Heart right ventricle (tissue), 16 donors: ENCODE results near the gene SGCD. TPM values are rescaled to one million over a fixed set of nuclear protein-coding genes. Genes with fewer than 3 reads are reported as not detected.

Source experiments
- ATAC-seq, 8 donors: fragments of 200-7000 bp; cut with Tn5 transposase; one replicate each; pipeline ENCODE4 v1.9.1; 2020; ENCODE audit warnings: mild to moderate bottlenecking in 8 of 8, moderate library complexity in 8 of 8, moderate number of reproducible peaks in 1 of 8
- DNase-seq, 2 donors: peaks; one replicate each; pipeline ENCODE4 v3.0.0-alpha.2; 2020
- H3K27ac ChIP-seq, 10 donors: fragments of 200-600 bp; sonication (generic) in 2 of 10; one replicate each; pipeline versions ENCODE4 v1.5.0 to v1.8.0; 2020 to 2022; ENCODE audit warnings: mild to moderate bottlenecking in 3 of 10
- H3K27me3 ChIP-seq, 7 donors: fragments of 200-600 bp; one replicate each; pipeline ENCODE4 v1.8.0; 2021 to 2022; ENCODE audit warnings: mild to moderate bottlenecking in 2 of 7
- H3K36me3 ChIP-seq, 9 donors: fragments of 200-600 bp; sonication (generic) in 1 of 9; one replicate each; pipeline versions ENCODE4 v1.5.0 to v1.8.0; 2020 to 2022; ENCODE audit warnings: mild to moderate bottlenecking in 2 of 9
- H3K4me1 ChIP-seq, 9 donors: fragments of 200-600 bp; sonication (generic) in 1 of 9; one replicate each; pipeline versions ENCODE4 v1.5.0 to v1.8.0; 2020 to 2022; ENCODE audit warnings: mild to moderate bottlenecking in 4 of 9
- H3K4me3 ChIP-seq, 10 donors: fragments of 200-600 bp; sonication (generic) in 2 of 10; one replicate each; pipeline versions ENCODE4 v1.5.0 to v1.8.0; 2020 to 2022; ENCODE audit warnings: mild to moderate bottlenecking in 7 of 10, moderate library complexity in 2 of 10
- H3K9me3 ChIP-seq, 11 donors: fragments of 200-600 bp in 10 of 11; sonication (generic) in 2 of 11; one replicate each; pipeline versions ENCODE4 v1.5.0 to v1.8.0; 2013 to 2022; ENCODE audit warnings: mild to moderate bottlenecking in 2 of 11, control low read depth in 1 of 11, moderate library complexity in 1 of 11
- WGBS, 2 donors: extraction: QIAGEN DNeasy Blood & Tissue Kit; methylation state at CpG; one replicate each; pipeline ENCODE4 v1.1.7; 2013; ENCODE audit warnings: inconsistent platforms in 1 of 2; 5-methylcytosine and 5-hydroxymethylcytosine counted together
- intact Hi-C, 10 donors: fragments of 100-400 bp; cut with DNase I; formaldehyde crosslinking; loops; one replicate each; pipeline versions ENCODE4 v1.11.1 to v1.14.2; 2022
- polyA plus RNA-seq, 2 donors: library from polyadenylated mRNA; stranded (reverse); fragments of 200-250 nt; gene quantifications; one replicate each; pipeline ENCODE4 v1.2.3, GENCODE V29; 2013
- total RNA-seq, 10 donors: library from RNA; stranded (reverse); fragmentation: NEBNext Ultra II Directional in 3 of 10; extraction: Animal tissue kit (Norgen Biotek cat#: 25700) in 3 of 10; gene quantifications; one replicate each; pipeline versions ENCODE4 v1.2.1 to v1.2.4, GENCODE V29; 2021 to 2023
- TF ChIP-seq, protein P1 (sequence below), 9 donors: fragments of 200-600 bp; sonication (generic) in 2 of 9; IDR thresholded peaks; one replicate each; pipeline versions ENCODE4 v1.5.0 to v1.8.0; 2021 to 2022; ENCODE audit warnings: antibody characterized with exemption in 9 of 9, mild to moderate bottlenecking in 5 of 9, moderate library complexity in 1 of 9
- donor health status: Arrhythmogenic right ventricular cardiomyopathy.
- donor health status: ischemic (EF 13 %, LVEDD 7.1; RV severe dilation, severe dysfunction).
- donor health status: healthy with polysubstance abuse.
- donor health status: DM: no; HTN: yes; CAD: no.
- donor health status: DM: no; HTN: no; CAD: no.
- donor health status: ischemic (EF 25% LVEDD 6.9; RV normal size, moderate dysfunction).
- donor health status: ischemic (EF 25% LVEDD 5.7; RV mildly dilated, moderate dysfunction).
- donor health status: healthy.
- donor health status: DM: yes; HTN: yes; CAD: no.
- donor health status: Ischemic cardiomyopathy.
- donor health status: ischemic (EF 35%, LVEDD 5.7; RV mildly dilated, moderate dysfunction).
- donor health status: nonischemic (EF 11% LVEDD 7.7; RV severe dilation, severe dysfunction).
- donor health status: DM: yes; HTN: yes; CAD: no.
- donor health status: PGD.
- donor health status: ischemic (EF 29% LVEDD 5.4; RV normal size, mild dysfunction).
- donor health status: nonischemic (EF 23%, LVEDD 6.1; RV moderate dilation, normal function).

The SGCD gene
- total and polyA plus RNA-seq, 12 donors, result 12.0 to 153 (median 99.6) TPM

DNA sequence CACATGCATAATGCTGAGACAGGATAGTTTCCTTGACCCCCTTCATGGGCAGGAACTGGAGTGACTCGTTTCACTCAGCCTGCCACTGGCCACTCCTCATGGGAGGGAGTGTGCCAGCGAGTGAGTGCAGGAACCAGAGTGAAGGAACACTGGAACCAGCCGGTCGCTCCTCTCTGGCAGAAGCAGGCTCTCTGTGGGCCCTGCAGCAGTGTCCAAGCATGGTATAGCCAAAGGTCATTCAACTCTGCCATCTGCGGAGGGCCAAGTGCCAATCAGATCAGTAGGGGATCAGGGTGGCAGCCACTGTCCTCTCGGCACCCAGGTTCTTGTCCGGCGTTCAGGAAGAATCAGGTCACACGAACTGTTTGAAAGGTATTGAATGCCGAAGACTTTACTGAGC is 353.9 kb downstream of the SGCD start:
- TF ChIP-seq, protein P1, sequence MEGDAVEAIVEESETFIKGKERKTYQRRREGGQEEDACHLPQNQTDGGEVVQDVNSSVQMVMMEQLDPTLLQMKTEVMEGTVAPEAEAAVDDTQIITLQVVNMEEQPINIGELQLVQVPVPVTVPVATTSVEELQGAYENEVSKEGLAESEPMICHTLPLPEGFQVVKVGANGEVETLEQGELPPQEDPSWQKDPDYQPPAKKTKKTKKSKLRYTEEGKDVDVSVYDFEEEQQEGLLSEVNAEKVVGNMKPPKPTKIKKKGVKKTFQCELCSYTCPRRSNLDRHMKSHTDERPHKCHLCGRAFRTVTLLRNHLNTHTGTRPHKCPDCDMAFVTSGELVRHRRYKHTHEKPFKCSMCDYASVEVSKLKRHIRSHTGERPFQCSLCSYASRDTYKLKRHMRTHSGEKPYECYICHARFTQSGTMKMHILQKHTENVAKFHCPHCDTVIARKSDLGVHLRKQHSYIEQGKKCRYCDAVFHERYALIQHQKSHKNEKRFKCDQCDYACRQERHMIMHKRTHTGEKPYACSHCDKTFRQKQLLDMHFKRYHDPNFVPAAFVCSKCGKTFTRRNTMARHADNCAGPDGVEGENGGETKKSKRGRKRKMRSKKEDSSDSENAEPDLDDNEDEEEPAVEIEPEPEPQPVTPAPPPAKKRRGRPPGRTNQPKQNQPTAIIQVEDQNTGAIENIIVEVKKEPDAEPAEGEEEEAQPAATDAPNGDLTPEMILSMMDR (IDR thresholded peaks at IDR 0.05), result no peak
- 72 to 73% methylated on average over 10 of the region's 10 CpGs for WGBS, 2 donors
- Histone ChIP-seq H3K4me1 (peaks cover 0 to 50% (median 15%) of the 10 kb centered on the region in 9 donors), H3K9me3 (no peaks in the 10 kb centered on the region), H3K36me3 (no peaks in the 10 kb centered on the region), H3K27ac (peak overlapping the region in 4 of 10 donors; percentile 7 to 52 (median 26)), H3K4me3 (no peak overlapping the region), H3K27me3 (no peaks in the 10 kb centered on the region)
- DNase-seq (peak in 1 of 2 donors; percentile 21), ATAC-seq (peak in 4 of 8 donors; percentile 15 to 57 (median 36))
- intact Hi-C loops, result loop anchor here in 1 of 10 donors (10.0 kb wide), 1 partner anchor 86 kb away; no protein-coding TSS in a partner anchor

DNA sequence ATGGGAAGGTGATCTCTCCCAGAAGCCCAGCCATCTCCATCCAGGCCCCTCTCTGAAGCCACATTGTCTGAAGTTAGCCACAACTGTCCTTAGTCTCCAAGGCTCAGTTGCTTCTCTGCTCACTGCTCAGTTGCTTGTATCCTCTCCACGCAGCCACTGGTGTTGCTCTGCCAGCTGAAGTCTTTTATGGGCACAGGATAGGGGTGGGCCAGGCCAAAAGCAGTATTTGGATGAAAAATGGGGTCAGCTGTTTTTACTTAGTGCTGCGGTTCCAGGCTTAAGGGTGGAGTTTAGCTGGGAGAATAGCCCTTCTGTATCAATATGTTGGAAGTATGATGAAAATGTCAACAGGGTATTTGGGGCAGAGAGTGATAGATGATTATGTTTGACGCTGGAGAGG is 354.3 kb downstream of the SGCD start:
- no peak overlapping the region for H3K4me3 ChIP-seq
- DNase-seq (no peak), ATAC-seq (no peak)
- no peaks in the 10 kb centered on the region for H3K36me3 ChIP-seq
- H3K4me1 ChIP-seq, result peaks cover 0 to 48% (median 12%) of the 10 kb centered on the region in 9 donors
- TF ChIP-seq, protein P1 (IDR thresholded peaks at IDR 0.05), result no peak
- no peaks in the 10 kb centered on the region for H3K27me3 ChIP-seq
- peak overlapping the region in 3 of 10 donors; percentile 17 to 52 (median 36) for H3K27ac ChIP-seq
- no peaks in the 10 kb centered on the region for H3K9me3 ChIP-seq
- WGBS, 2 donors, result 75 to 76% methylated on average over 3 of the region's 3 CpGs
- intact Hi-C loops, result loop anchor here in 1 of 10 donors (10.0 kb wide), 1 partner anchor 86 kb away; no protein-coding TSS in a partner anchor

DNA sequence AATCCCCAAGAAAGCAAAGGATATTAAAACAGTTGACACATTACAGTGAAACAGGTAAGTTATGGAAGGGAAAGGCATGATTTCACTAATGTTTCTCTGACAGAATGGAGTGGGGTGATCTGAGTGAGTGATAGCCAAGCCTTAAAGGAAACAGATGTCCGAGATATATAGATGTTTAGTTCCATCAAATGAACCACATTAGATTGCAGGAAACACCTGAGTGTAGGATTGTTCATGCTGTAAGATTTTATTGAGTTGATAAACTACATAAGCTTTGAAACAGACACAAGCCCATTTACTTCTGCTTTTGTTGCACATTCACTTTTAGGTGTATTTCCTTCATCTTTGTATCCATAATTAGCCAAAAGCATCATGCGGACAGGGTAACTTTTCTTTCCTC is 356.0 kb downstream of the SGCD start:
- Histone ChIP-seq H3K27ac (no peak overlapping the region), H3K4me1 (peaks cover 0 to 57% (median 20%) of the 10 kb centered on the region in 9 donors), H3K36me3 (no peaks in the 10 kb centered on the region), H3K9me3 (no peaks in the 10 kb centered on the region), H3K27me3 (no peaks in the 10 kb centered on the region), H3K4me3 (no peak overlapping the region)
- 63 to 72% methylated on average over 2 of the region's 2 CpGs for WGBS, 2 donors
- TF ChIP-seq, protein P1 (IDR thresholded peaks at IDR 0.05), result no peak
- ATAC-seq (no peak), DNase-seq (no peak)
- intact Hi-C loops, result loop anchor here in 1 of 10 donors (10.0 kb wide), 1 partner anchor 88 kb away; no protein-coding TSS in a partner anchor

DNA sequence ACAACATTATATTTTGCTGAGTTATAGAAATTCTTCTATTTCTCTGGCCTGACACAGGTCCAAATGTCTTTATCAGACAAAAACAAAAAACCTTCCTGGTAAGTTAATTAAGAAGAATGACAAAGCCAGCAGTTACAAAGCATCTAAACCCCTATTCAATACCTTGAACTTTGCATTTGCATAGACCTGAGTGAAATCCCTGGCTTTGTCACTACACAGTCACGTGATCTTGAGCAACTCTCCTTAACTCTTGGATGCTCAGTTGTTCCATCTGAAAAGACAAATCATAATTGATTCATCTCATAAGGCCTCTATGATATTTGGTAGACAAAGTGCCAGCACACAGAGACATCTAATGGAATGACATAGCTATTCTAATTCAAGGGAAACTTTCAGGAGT is 356.5 kb downstream of the SGCD start:
- intact Hi-C loops, result loop anchor here in 1 of 10 donors (10.0 kb wide), 1 partner anchor 89 kb away; no protein-coding TSS in a partner anchor
- no peaks in the 10 kb centered on the region for H3K36me3 ChIP-seq
- peaks cover 0 to 58% (median 19%) of the 10 kb centered on the region in 9 donors for H3K4me1 ChIP-seq
- no peaks in the 10 kb centered on the region for H3K9me3 ChIP-seq
- H3K27ac ChIP-seq, result no peak overlapping the region
- H3K4me3 ChIP-seq, result no peak overlapping the region
- ATAC-seq, result no peak
- H3K27me3 ChIP-seq, result no peaks in the 10 kb centered on the region
- DNase-seq, result no peak
- WGBS, 2 donors, result 60 to 69% methylated on average over 1 of the region's 1 CpG
- TF ChIP-seq, protein P1 (IDR thresholded peaks at IDR 0.05), result no peak
